ENCODE data around the gene CDC20B.
A peak's percentile ranks its signal among the peaks of the same experiment; 100 is the strongest.
"Not testable (repeated sequence)": the region's sequence is repeated elsewhere in the genome, so short reads cannot be mapped to it uniquely, and the experiment has no call there.

The CDC20B gene

GRCh38 chr5:55160493-55161209, 12.3 kb downstream of the CDC20B start:
- DNase-seq = no peak

- DNase-seq = peak; percentile 71
Measured at GRCh38 chr5:55159763-55160492, 13.0 kb downstream of the CDC20B start, which contains the start of gene GPX8. Gene GPX8 (plus strand): TSS chr5:55160171. CDS start chr5:55160193, 22 bp downstream.

- DNase-seq = no peak
Measured at GRCh38 chr5:55154873-55155272, 18.1 kb downstream of the CDC20B start.

GRCh38 chr5:55151923-55152842, 20.8 kb downstream of the CDC20B start:
- no peak for DNase-seq

GRCh38 chr5:55149308-55149795, 23.6 kb downstream of the CDC20B start:
- DNase-seq = no peak

GRCh38 chr5:55146543-55147151, 26.3 kb downstream of the CDC20B start:
- DNase-seq = peak; percentile 90

GRCh38 chr5:55146080-55146479, 26.9 kb downstream of the CDC20B start:
- no peak for DNase-seq

- DNase-seq = no peak
Measured at GRCh38 chr5:55143624-55144023, 29.4 kb downstream of the CDC20B start.

GRCh38 chr5:55141945-55142690, 30.9 kb downstream of the CDC20B start:
- peak; percentile 11 for DNase-seq

GRCh38 chr5:55140908-55141665, 31.9 kb downstream of the CDC20B start:
- no peak for DNase-seq

GRCh38 chr5:55136521-55136920, 36.5 kb downstream of the CDC20B start:
- DNase-seq = no peak

- DNase-seq = no peak
Measured at GRCh38 chr5:55134053-55134722, 38.8 kb downstream of the CDC20B start.

- no peak for DNase-seq
Measured at GRCh38 chr5:55123365-55123764, 49.6 kb downstream of the CDC20B start.

- DNase-seq = no peak
Measured at GRCh38 chr5:55114061-55114460, 58.9 kb downstream of the CDC20B start.

- no peak for DNase-seq
Measured at GRCh38 chr5:55113327-55113726, 59.6 kb downstream of the CDC20B start.

GRCh38 chr5:55110217-55110616, 62.8 kb downstream of the CDC20B start:
- DNase-seq = no peak

GRCh38 chr5:55108661-55109060, 64.3 kb downstream of the CDC20B start:
- no peak for DNase-seq

- DNase-seq = not testable (repeated sequence)
Measured at GRCh38 chr5:55105976-55106375, 67.0 kb downstream of the CDC20B start.

GRCh38 chr5:55104946-55105701, 67.9 kb downstream of the CDC20B start:
- DNase-seq = no peak

Data from CD4-positive, alpha-beta T cell treated with Interleukin-17A for 1 hour (primary cell).